GM21717 (cell line): Measurements from ENCODE around the gene RSRP1.

Experiments used
- ATAC-seq: cut with Tn5 transposase; IDR thresholded peaks from one replicate; pipeline ENCODE4 v1.9.1; 2021; ENCODE audit warnings: mild to moderate bottlenecking, moderate library complexity; ENCODE audit not compliant: unreplicated experiment

The RSRP1 gene

DNA sequence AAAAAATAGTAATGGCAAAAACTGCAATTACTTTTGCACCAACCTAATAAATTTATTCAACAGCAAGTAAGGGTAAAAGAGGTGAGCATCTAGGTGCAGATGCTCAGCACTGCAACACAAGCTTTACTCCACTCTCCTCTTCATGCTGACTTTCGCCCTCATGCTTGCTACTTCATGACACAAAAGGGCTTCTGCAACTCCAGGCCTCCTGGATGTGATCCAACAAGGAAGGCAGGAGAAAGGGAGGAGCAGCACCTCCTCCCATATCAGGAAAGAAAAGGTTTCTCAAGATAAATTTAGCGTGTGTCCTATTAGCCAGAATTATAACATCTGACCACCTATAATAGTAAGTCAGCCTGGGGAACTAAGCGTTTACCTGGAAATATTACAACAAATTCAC, 26.6 kb downstream of the RSRP1 start:
- no peak for ATAC-seq

- ATAC-seq = no peak
These were observed 27.5 kb downstream of the RSRP1 start for GRCh38 chr1:25219661-25220251.

DNA sequence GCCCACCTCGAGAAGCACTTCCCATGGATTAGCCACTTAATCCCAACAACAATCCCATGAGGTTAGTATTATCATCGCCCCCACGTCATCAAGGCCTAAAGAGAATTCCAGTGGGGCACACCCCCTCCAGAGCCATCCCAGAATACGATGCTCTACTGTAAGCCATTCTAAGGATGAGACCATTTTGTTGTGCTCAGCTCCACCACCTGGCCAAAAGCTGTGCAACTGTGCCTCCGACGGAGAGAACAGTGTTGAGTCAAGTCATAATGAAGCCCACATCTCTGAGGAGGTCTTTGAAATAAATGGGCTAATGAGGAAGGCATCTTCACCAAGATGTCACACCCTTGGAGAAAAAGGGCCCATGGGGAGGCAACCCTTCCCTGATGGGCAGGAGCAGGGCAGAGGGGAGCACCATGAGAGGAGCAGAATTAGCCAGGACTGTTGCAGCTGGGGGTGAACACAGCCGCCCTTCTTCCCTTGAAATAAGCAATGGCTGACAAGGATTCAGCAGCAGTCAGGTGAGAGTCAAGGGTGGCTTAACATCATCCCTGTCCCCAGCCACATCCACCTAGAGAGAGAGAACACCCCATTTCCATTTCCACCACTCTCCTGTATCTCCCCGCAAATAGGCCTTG, 29.5 kb downstream of the RSRP1 start:
- ATAC-seq = no peak

- ATAC-seq = no peak
These were observed 30.2 kb downstream of the RSRP1 start for GRCh38 chr1:25217015-25217414.

DNA sequence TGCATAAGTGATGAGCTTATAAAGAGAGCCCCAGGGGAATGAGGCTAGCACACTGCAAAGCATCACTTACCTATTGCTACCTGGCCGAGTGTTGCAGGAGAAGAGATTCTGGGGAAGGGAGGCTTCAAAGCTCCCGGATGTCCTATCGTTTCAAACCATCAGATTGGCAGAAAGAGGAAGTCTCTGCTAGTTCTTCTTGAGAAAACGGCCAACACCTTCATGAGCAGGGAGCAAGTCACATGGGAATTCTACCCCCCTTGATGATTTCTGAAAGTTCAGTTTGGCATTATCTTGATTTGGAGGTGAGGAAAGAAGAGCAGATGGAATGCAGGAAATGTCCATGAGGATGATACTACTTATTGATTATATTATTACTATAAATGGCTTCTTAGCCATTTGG, 31.1 kb downstream of the RSRP1 start:
- ATAC-seq = no peak

- ATAC-seq = no peak
These were observed 34.5 kb downstream of the RSRP1 start for GRCh38 chr1:25212725-25213124.

DNA sequence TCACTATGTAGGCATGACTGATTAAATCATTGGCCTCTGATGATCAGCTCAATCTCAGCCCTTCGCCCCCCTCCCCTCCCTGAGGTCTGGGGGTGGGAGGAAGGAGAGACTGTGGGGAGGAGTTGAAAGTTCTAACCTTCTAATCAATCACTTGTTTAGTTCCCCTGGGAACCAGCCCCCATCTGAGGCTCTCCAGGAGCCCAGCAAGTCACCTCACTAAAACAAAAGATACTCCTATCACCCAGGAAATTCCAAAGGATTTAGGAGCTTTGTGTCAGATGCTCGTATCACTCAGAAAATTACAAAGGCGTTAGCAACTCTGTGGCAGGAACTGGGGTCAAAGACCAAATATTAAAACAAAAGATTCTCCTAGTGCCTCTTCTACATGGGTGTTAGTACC, 36.5 kb downstream of the RSRP1 start:
- no peak for ATAC-seq

DNA sequence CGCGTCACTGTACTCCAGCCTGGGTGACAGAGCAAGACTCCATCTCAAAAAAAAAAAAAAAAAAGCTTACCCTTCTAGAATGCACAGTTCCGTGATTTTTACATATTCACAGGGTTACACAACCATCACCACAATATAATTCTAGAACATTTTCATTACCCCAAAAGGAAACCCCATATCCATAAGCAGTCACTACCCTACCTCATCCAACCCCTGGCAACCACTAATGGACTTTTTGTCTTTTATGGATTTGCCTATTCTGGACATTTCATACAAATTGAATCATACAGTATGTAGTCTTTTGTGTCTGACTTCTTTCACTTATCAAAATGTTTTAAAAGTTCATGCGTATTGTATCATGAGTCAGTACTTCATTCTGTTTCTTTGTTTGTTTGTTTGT, 37.7 kb downstream of the RSRP1 start:
- ATAC-seq = no peak

GRCh38 chr1:25208561-25209222, 38.6 kb downstream of the RSRP1 start:
- no peak for ATAC-seq

DNA sequence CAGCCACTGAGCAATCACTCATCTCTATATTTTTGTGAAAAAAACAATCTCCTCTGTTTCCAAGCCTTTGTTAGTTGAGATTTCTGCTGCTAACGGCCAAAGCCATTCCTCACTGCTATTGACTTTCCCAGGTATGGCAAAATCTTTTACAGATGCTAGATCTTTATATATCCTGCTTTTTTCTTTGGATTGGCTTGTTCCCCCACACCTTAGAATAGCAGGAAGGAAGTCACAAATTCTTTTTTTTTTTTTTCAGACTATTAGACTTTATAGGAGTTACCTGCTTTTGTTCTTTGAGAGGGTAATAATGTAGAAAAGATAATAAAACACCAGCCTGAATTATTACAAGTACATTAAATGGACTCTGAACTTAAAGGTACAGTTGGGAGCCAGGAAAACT, 39.2 kb downstream of the RSRP1 start:
- no peak for ATAC-seq

DNA sequence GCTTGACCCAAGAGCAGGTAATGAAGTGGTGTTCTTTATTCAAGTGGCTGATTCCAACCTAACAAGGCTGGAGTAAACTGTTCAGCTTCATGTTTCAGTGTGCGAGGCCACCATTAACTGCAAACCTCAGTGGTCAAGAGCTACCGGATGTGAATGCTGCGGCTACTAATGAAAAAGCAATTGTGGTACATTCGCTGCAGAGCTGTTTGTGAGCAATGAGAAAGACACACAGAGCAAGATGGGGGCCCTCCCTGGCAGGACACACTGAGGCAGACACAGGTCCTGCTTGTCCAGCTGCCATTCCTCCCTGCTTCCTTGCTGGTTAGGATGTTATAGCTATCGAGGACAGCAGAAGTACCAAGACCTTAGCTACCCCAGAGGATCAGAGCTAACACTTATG, 41.1 kb downstream of the RSRP1 start:
- no peak for ATAC-seq

DNA sequence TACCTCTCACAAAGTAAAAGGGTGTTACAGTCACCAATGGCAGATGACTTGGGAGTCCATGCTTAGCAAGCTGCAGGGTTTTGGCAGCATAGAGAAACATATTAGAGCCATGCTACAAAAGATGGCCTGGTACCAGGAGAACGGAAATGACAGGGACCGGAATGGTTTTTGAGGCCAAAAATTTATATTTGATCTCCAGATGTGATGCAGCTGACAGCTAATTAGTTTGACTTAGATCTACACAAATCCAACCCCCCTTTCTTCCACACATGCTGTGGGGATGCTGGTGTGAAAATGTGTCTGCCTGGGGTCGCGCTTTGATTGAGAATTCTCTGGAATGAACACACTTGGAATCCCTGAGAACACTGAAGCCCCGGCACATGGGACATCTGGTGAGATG, 41.5 kb downstream of the RSRP1 start:
- ATAC-seq = no peak

- ATAC-seq = no peak
These were observed 42.3 kb downstream of the RSRP1 start for GRCh38 chr1:25204797-25205480.

DNA sequence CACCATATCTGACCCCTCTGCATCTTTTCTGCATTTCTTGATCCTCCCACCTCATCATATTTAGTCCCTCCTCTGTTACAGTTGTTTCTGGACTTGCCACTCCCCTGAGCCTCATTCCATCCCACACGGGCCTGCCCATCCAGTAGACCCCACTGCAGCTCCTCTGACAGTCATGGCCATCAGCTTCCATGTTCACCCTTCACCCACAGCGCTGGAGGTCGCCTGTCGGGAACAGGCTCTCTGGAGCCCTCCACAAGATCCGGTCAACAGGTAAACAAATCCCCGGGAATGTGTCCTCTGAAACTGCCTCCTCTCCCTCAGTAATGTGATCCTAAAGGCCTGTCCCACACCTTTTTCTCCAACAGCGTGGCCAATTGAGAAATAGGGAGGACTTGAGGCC, 46.2 kb downstream of the RSRP1 start:
- ATAC-seq = no peak

DNA sequence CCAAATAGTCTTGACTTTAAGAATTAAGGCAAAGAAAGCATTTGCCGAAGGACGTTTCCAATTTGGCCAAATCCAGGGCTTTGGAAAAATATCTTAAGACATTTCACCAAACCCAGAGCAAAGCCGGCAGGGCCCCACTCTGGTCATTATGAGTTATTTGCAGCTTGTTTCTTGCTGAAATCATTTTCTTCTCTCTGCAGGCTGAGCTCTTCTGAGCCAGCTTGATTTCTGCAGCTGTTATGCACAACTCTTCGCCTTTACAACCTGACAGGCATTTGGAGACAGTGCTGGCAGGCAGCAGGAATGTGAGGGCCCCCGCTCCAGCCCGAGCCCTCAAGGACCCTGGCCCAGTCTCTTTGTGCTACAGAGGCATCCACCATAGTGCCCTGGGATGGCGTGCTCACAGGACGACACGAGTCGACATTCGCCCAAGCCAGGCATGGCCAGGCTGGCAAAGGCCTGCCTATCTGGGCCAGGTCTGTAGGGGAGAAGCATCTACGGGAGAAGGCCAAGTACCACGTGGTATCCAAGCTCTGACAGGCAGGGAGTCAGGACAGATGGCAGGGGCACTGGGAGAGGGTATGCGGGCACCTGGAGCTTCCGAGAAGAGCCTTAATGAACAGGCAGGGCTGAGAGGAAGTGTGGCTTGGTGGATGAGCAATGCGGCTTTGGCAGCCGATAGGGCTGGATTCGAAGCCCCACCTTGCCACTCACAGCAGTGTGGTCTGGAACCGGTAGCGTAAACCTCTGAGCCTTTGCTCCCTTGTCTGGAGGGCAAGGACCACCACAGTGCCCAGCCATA, 47.2 kb downstream of the RSRP1 start:
- ATAC-seq = no peak

GRCh38 chr1:25198663-25199252, 48.5 kb downstream of the RSRP1 start:
- ATAC-seq = no peak

- ATAC-seq = no peak
These were observed 49.1 kb downstream of the RSRP1 start for GRCh38 chr1:25197982-25198662.

- ATAC-seq = no peak
These were observed 49.8 kb downstream of the RSRP1 start for GRCh38 chr1:25197235-25197975.

DNA sequence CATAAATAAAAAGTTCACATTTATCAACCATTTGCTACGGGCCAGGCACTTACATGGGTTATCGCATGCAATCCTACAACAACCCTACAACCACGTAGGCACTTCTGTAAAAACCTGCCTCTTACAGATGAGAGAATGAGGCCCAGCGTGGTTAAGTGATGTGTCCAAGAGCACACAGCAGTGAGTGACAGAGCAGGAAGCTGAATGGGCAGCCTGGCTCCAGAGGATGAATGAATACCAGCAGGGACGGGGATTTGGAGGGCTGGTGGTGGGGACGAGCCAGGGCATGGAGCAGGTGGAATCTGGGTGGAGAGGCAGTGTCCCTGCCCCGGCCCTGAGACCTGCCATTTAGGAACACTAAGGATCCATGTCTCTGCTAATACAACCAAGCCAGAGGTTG, 50.4 kb downstream of the RSRP1 start:
- no peak for ATAC-seq

- ATAC-seq = no peak
These were observed 51.4 kb downstream of the RSRP1 start for GRCh38 chr1:25195835-25196234.
